ENCODE data around the gene IFNG.

DNA sequence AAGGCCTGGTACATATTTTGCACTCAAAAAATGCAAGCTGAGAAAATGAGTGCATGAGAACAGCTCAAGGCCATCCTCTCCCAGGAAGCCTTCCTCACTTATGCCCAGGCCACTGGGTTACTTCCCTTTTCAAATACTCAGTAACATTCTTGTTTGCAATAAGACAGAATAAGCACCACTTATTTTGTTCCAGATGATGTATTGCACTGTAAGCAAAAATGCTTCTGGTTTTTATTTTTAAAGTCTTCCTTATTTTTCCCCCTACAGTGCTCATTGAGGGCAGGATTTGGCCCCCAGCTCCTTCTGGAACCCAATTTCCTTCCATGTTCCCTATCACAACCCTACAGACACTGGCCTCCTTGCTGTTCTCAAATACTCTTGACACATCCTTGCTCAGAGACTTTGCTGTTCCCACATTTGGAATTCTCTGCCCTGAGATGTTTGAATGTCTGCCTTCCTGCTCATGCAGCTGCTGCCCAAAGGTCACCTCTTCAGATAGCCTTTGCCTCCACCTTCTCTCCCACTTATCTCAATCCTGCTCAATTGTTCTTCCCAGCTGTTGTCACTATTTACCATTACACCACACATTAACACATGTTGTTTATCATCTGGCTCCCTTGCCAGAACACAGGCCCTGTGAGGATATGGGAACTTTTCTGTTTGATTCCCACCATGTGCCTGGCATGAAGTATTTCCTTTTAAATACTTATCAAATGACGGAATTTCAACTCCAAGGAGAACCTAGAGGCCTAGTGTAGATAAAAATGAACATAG, 49.9 kb downstream of the IFNG start:
- TF ChIP-seq POLR2A (IDR thresholded peaks at IDR 0.05; ENCODE audit: low read length): no peak
- TF ChIP-seq GATA1 (IDR thresholded peaks at IDR 0.05; ENCODE audit: low read depth, low read length): no peak

Data from erythroblast (primary cell).